HFF-Myc (cell line): ENCODE measurements around the gene ZNF827.

ENCODE experiments used
- DNase-seq: peaks from one replicate; pipeline ENCODE4 v3.0.0-alpha.2; 2011; ENCODE audit warnings: low read depth; ENCODE audit errors: extremely low read depth
- H3K4me3 ChIP-seq: replicated peaks from 2 replicates; pipeline ENCODE4 v1.5.1; 2011; ENCODE audit warnings: low read depth, mild to moderate bottlenecking, control low read depth, low read length
- CTCF ChIP-seq: IDR thresholded peaks from 2 replicates; pipeline ENCODE4 v1.5.1; 2012; ENCODE audit warnings: mild to moderate bottlenecking, low read depth, low read length, control low read depth; ENCODE audit errors: missing control alignments

Gene ZNF827

GRCh38 chr4:145883101-145883694 lies 55.4 kb downstream of the ZNF827 start:
- no peak for TF ChIP-seq CTCF
- H3K4me3 ChIP-seq: no peak overlapping the region
- DNase-seq: no peak

- H3K4me3 ChIP-seq: no peak overlapping the region
- no peak for DNase-seq
- TF ChIP-seq CTCF: no peak
These were observed 56.0 kb downstream of the ZNF827 start for GRCh38 chr4:145882604-145883003.

GRCh38 chr4:145881989-145882388 lies 56.6 kb downstream of the ZNF827 start:
- no peak for TF ChIP-seq CTCF
- no peak overlapping the region for H3K4me3 ChIP-seq
- DNase-seq: no peak

- no peak overlapping the region for H3K4me3 ChIP-seq
- TF ChIP-seq CTCF: no peak
- no peak for DNase-seq
These were observed 57.0 kb downstream of the ZNF827 start for GRCh38 chr4:145881576-145881975.

GRCh38 chr4:145880355-145880960 lies 58.2 kb downstream of the ZNF827 start:
- DNase-seq: no peak
- no peak for TF ChIP-seq CTCF
- H3K4me3 ChIP-seq: no peak overlapping the region

GRCh38 chr4:145879598-145879997 lies 59.0 kb downstream of the ZNF827 start:
- no peak overlapping the region for H3K4me3 ChIP-seq

More at GRCh38 chr4:145879598-145879997, 59.0 kb downstream of the ZNF827 start:
- no peak for DNase-seq
- TF ChIP-seq CTCF: no peak
